HFF-Myc (cell line): Measurements from ENCODE around the gene RALGAPA2.

Experiments
- DNase-seq: peaks from one replicate; pipeline ENCODE4 v3.0.0-alpha.2; 2011; ENCODE audit warnings: low read depth; ENCODE audit errors: extremely low read depth
- H3K4me3 ChIP-seq: replicated peaks from 2 replicates; pipeline ENCODE4 v1.5.1; 2011; ENCODE audit warnings: low read depth, mild to moderate bottlenecking, control low read depth, low read length
- CTCF ChIP-seq: IDR thresholded peaks from 2 replicates; pipeline ENCODE4 v1.5.1; 2012; ENCODE audit warnings: mild to moderate bottlenecking, low read depth, low read length, control low read depth; ENCODE audit errors: missing control alignments

RALGAPA2 gene

GRCh38 chr20:20697325-20697845 is 15.1 kb downstream of the RALGAPA2 start:
- DNase-seq: no peak
- H3K4me3 ChIP-seq: no peak overlapping the region
- no peak for TF ChIP-seq CTCF

GRCh38 chr20:20695250-20695816 is 17.1 kb downstream of the RALGAPA2 start:
- no peak for TF ChIP-seq CTCF
- DNase-seq: no peak

GRCh38 chr20:20694591-20694990 is 17.9 kb downstream of the RALGAPA2 start:
- DNase-seq: no peak
- no peak overlapping the region for H3K4me3 ChIP-seq
- no peak for TF ChIP-seq CTCF

More at GRCh38 chr20:20695250-20695816, 17.1 kb downstream of the RALGAPA2 start:
- no peak overlapping the region for H3K4me3 ChIP-seq

- no peak for TF ChIP-seq CTCF
- DNase-seq: no peak
- H3K4me3 ChIP-seq: no peak overlapping the region
Observed at GRCh38 chr20:20692587-20692986, 19.9 kb downstream of the RALGAPA2 start.

- H3K4me3 ChIP-seq: no peak overlapping the region
- no peak for DNase-seq
- TF ChIP-seq CTCF: no peak
Observed at GRCh38 chr20:20691477-20692235, 20.8 kb downstream of the RALGAPA2 start.

GRCh38 chr20:20690676-20691476 is 21.6 kb downstream of the RALGAPA2 start:
- H3K4me3 ChIP-seq: no peak overlapping the region
- no peak for TF ChIP-seq CTCF
- DNase-seq: no peak
